ENCODE results near the gene INPP4A.

DNA sequence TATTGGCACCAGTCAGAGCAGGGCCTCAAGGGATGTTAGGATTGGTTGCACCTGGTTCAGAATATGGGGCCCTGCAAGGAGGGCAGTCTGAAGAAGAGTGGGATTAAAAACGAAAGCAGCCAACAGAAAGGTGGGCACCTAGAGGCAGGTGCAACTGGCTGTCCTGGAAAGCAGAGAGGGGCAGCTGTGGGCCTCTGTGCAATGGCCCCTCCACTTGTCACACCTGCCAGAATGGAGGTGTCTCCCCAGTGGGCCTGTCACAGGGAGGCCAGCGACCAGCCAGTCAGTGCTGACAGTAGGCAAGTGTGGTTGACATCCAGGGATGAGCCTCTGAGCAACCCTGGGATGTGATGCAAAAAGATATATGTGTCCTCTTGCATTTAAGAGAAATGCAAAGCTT, 37.7 kb downstream of the INPP4A start:
- TF ChIP-seq, protein P1, sequence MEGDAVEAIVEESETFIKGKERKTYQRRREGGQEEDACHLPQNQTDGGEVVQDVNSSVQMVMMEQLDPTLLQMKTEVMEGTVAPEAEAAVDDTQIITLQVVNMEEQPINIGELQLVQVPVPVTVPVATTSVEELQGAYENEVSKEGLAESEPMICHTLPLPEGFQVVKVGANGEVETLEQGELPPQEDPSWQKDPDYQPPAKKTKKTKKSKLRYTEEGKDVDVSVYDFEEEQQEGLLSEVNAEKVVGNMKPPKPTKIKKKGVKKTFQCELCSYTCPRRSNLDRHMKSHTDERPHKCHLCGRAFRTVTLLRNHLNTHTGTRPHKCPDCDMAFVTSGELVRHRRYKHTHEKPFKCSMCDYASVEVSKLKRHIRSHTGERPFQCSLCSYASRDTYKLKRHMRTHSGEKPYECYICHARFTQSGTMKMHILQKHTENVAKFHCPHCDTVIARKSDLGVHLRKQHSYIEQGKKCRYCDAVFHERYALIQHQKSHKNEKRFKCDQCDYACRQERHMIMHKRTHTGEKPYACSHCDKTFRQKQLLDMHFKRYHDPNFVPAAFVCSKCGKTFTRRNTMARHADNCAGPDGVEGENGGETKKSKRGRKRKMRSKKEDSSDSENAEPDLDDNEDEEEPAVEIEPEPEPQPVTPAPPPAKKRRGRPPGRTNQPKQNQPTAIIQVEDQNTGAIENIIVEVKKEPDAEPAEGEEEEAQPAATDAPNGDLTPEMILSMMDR (IDR thresholded peaks at IDR 0.05; ENCODE audit: poor library complexity) = no peak
- no peak for TF ChIP-seq EZH2 (IDR thresholded peaks at IDR 0.05; ENCODE audit: borderline replicate concordance)

Measured in hepatocyte (in vitro differentiated cells).